ES-I3 (cell line): ENCODE results near the gene EZR.
A peak's percentile ranks its signal among the peaks of the same experiment; 100 is the strongest.

ENCODE experiments used
- H3K36me3 ChIP-seq: 2 replicates; pipeline ENCODE4 v1.6.1; 2013; ENCODE audit warnings: mild to moderate bottlenecking, low read length, control low read depth, moderate library complexity; ENCODE audit not compliant: insufficient read depth
- H3K4me1 ChIP-seq: 2 replicates; pipeline ENCODE4 v1.6.1; 2013; ENCODE audit warnings: mild to moderate bottlenecking, control low read depth, low read length; ENCODE audit not compliant: insufficient read depth
- H3K9ac ChIP-seq: 2 replicates; pipeline ENCODE4 v1.6.1; 2013; ENCODE audit warnings: low read depth, mild to moderate bottlenecking, low read length, moderate library complexity
- H3K9me3 ChIP-seq: 2 replicates; pipeline ENCODE4 v1.6.1; 2013; ENCODE audit warnings: mild to moderate bottlenecking, low read length, moderate library complexity; ENCODE audit not compliant: control insufficient read depth, insufficient read depth

EZR gene

DNA sequence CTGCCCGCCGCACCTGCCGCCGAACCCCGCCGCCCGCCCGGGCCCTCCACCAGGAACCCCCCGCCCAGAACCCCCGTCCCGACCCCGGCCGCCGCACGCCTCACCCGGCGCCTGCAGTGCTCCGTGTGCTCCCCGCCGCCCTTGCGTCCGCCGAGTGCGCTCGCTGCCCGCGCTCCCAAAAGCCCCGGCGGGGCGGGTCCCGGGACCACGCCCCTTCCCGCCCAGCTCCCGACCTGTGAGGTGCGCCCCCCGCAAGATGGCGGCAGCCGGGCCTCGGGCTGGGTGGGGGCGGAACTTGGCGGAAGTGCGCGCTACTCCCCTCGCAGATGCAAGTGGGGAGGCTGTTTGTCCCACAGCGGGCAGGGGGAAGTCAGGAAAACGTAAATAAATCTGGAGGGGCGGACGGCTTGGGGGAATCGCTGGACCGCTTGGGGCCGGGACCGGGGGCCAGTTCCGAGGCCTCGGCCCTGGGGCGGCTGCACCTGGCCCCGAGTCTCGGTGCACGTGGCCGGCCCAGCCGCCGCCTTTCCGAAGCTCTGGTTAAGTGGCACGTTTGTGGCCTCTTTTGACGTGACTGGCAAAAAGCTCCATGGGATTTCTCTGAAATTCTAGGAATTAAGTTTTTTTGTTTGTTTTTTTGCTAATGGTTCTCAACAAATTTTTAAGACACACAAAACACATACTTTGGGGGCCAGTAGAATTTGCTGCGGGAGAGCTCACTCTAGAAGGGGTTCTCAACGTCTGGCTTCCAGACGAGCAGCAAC is at the start of gene EZR:
TSS of gene EZR (minus strand) at position 156 of the 764 bp plus-strand sequence. CDS start 1,275 bp downstream, outside the sequence.
- Histone ChIP-seq H3K9me3 (no peaks in the 10 kb centered on the region; the same call in 1 of the 2 replicates), H3K9ac (peak within 1 kb of the TSS; percentile 99), H3K4me1 (peaks cover 24% of the 10 kb centered on the region), H3K36me3 (peaks cover 10% of the 10 kb centered on the region; the same call in 1 of the 2 replicates)

DNA sequence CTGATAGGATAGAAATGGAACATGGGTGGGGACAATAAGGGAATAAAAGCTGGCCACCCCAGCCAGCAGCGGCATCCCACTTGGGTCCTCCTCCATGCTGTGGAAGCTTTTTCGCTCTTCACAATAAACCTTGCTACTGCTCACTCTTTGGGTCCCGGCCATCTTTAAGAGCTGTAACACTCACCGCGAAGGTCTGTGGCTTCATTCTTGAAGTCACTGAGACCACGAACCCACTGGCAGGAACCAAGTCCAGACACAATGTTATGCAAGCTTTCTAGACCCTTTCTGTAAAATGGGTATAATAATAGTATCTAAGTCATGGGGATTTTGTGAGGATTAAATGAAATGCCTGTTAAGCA is 48.9 kb upstream of the EZR start:
- Histone ChIP-seq H3K9me3 (no peaks in the 10 kb centered on the region), H3K4me1 (peaks cover 30% of the 10 kb centered on the region), H3K36me3 (no peaks in the 10 kb centered on the region), H3K9ac (no peak overlapping the region)

DNA sequence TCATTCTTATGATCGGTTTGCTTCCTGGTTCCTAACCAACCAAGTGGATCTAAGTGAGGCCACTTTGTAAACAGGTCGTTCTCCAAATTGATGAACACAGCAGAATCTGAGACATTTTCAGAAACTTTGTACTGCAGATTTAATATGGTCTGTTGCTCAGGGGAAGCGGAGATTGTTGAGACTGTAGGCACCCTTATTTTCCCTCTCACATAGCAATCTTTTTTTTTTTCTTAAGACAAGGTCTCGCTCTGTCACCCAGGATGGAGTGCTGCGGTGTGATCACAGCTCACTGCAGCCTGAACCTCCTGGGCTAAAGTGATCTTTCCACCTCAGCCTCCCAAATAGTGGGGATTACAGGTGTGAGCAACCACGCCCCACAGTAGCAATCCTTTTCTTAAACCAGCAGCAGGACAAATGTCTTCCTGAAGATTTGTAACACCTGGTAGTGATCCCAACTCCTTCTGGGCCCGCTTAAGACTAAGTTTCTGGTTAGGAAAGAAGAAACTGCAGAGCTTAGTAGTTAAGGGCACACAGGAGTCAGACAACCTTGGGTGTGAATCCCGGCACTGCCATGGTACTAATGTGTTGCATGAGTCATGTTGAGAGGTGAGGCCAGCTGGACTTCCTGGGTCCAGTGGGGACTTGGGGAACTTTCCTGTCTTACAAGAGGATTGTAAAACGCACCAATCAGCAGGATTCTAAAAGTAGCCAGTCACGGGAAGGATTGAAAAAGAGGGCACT is 48.4 kb upstream of the EZR start:
- Histone ChIP-seq H3K9me3 (no peaks in the 10 kb centered on the region), H3K9ac (no peak overlapping the region), H3K4me1 (peaks cover 30% of the 10 kb centered on the region), H3K36me3 (no peaks in the 10 kb centered on the region)

DNA sequence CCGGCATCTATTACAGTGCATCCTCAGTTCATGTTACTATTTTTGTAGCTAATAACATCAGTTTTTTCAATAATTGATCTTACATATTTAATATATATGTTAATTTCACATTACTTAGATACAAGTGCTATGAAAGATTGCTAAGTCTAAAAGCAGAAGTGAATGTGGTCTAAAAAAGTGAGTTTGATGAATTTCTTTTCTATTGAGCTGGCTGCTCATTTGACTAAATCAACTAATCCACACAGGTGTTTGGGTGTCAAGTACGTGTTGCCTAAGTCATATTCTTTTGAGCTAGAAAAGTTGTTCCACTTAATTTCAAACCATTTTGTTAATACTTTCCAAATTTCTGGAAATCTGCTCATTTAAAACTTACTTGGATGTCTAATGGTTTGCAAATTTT is 46.6 kb upstream of the EZR start:
- H3K9ac ChIP-seq, result no peak overlapping the region
- no peaks in the 10 kb centered on the region for H3K36me3 ChIP-seq
- H3K9me3 ChIP-seq, result no peaks in the 10 kb centered on the region
- peaks cover 30% of the 10 kb centered on the region for H3K4me1 ChIP-seq

DNA sequence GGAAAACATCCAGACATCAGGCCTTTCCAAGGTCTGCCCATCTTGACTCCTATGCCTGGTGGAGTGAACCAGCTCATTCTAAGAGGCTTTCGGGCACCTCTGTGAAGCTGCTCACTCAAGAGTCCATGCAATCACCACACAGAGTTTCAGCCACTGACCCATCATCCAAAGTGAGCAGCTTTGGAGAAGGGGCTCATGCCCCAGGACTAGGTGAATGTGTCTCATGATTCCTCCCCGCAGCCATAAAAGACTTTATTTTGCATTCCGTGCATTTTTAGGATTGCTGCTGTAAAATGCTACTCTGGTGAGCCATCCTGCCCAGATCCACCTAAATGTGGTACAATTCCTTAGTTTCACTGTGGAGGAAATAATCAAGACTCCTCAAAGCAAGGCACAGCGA is 44.5 kb upstream of the EZR start:
- no peak overlapping the region for H3K9ac ChIP-seq
- no peaks in the 10 kb centered on the region for H3K36me3 ChIP-seq
- H3K9me3 ChIP-seq, result no peaks in the 10 kb centered on the region
- peaks cover 26% of the 10 kb centered on the region for H3K4me1 ChIP-seq

DNA sequence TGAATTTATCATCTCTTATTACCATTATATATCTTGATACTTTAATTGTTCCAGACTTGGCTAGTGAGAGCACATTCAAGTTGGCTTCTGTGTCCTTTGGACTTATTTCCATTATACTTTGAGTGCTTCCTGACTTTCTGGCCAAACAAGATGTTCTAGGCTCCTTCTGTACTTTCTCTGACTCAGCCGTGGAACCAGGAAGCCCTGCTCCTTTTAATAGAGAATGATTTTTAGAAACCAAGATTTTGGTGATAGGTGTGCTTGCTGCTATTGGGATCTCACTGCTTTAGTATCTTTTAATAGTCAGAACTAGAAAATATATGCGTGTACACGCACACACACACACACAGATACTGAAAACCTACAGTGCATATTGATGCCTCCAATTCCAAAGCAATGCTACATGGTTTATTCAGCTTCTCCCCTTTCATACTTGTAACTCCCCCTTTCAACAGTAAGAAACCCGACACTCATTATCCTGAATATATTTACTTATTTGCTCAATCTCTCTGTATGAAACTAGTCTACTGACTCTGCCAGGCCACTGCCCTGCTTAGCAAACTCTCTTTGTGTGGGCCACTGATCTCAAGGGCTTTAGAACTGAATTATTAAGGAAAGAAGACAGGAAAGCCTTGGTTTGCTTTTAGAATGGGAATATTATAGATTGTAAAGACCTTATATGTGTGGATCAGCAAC is 42.7 kb upstream of the EZR start:
- H3K9me3 ChIP-seq, result no peaks in the 10 kb centered on the region
- peaks cover 19% of the 10 kb centered on the region for H3K4me1 ChIP-seq
- no peak overlapping the region for H3K9ac ChIP-seq
- H3K36me3 ChIP-seq, result no peaks in the 10 kb centered on the region

DNA sequence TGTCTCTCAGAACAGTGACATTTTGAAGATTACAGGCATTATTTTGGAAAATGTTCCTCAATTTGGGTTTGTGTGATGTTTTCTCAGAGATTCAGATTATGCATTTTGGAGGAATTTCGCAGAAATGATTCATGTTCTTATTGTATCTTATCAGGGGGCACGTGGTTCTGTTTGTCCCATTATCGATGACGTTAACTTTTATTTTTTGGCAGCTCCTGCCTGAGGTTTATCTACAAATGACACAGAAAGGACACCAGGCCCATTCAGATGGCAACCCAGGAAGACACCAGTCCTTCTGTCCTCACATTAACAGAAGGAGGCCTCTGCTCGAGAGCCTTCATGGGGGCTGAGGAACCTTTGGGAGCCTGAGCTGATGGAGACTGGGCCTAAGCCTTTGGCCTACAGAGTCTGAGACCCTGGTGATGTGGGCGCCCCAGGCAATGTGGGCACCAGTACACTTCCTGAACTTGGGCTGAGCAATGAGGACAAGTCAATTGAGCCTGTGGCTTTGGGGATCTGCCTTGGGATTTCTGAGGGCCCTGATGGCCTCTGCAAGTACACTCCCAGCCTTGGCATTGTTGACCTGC is 41.2 kb upstream of the EZR start:
- no peak overlapping the region for H3K9ac ChIP-seq
- H3K36me3 ChIP-seq, result no peaks in the 10 kb centered on the region
- H3K9me3 ChIP-seq, result no peaks in the 10 kb centered on the region
- peaks cover 17% of the 10 kb centered on the region for H3K4me1 ChIP-seq

DNA sequence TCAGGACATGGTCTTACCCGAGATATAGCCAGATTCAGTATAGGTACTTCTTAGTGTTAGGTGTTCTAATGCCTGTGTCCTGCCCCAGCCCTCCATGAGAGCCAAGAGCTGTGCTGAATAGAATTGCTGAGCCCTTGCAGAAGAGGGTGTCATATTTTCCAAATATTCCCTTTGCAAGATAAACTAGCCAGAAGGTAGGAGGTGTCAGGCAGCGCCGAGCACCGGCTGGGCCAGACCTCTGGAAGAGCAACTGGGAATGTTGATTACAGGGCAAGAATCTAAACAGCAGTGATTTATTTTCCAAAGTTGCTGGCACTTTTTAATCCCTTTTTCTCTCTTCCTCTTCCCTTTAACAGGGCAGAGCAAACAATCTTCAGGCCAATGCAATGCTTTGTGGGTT is 37.1 kb upstream of the EZR start:
- Histone ChIP-seq H3K4me1 (peaks cover 23% of the 10 kb centered on the region), H3K9me3 (no peaks in the 10 kb centered on the region), H3K9ac (no peak overlapping the region)

DNA sequence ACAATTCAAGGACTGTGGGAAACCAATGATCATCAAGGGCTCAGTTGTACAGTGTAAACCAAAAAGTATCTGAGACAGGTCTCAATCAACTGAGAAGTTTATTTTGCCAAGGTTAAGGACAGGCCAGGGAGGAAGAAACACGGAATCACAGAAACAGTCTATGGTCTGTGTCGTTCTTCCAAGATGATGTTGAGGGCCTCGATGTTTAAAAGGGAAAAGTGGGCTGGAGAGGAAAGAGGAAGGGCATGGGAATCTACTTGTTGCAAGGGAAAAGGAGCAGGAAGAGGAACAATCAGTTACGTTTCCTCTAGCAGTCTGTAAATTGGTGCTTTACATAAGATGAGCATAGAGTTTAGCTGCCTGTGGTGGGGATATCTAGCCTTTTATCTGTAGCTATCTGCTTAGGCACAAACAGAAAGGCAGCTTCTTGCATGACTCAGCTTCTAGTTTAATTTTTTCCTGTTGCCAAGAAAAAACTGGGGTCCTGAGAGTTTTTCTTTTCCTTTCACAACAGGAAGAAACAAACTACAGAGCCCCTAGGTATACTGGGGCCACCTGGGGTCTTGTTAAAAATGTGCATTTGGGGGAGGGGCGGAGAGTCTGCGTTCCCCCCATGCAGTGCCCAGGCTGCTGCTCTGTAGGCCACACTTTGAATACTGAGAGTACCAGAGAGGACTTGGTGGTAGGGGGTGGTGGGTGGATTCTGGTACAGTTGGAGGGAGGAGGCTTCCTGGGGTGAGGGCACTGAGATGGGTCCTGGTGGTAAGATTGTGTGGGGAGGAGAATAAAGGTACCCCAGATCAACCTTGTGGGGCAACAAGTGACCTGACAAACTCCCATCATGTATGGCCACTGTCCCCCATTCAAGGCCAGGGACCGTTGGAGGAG is 35.3 kb upstream of the EZR start:
- Histone ChIP-seq H3K4me1 (peaks cover 38% of the 10 kb centered on the region), H3K9me3 (no peaks in the 10 kb centered on the region), H3K9ac (peak overlapping the region; percentile 41), H3K36me3 (no peaks in the 10 kb centered on the region)

More for the DNA sequence above, 37.1 kb upstream of the EZR start:
- H3K36me3 ChIP-seq, result no peaks in the 10 kb centered on the region

DNA sequence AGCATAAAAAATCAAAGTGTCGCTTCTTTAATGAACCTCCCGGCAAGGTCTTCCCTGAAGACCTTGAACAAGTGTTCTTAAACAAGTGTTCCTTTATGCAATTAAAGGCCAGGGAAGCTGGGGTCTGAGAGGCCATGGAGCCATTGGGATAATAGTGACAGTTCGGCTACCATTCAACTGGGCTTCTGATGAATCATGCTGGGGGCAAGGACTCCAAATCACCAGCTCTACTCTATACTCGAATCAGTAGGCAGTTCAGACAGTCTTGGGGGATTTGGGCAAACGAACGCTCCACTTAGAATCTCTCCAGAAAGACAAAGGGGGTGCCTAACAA is 34.7 kb upstream of the EZR start:
- Histone ChIP-seq H3K9me3 (no peaks in the 10 kb centered on the region), H3K4me1 (peaks cover 40% of the 10 kb centered on the region), H3K36me3 (no peaks in the 10 kb centered on the region), H3K9ac (peak overlapping the region; percentile 41)

DNA sequence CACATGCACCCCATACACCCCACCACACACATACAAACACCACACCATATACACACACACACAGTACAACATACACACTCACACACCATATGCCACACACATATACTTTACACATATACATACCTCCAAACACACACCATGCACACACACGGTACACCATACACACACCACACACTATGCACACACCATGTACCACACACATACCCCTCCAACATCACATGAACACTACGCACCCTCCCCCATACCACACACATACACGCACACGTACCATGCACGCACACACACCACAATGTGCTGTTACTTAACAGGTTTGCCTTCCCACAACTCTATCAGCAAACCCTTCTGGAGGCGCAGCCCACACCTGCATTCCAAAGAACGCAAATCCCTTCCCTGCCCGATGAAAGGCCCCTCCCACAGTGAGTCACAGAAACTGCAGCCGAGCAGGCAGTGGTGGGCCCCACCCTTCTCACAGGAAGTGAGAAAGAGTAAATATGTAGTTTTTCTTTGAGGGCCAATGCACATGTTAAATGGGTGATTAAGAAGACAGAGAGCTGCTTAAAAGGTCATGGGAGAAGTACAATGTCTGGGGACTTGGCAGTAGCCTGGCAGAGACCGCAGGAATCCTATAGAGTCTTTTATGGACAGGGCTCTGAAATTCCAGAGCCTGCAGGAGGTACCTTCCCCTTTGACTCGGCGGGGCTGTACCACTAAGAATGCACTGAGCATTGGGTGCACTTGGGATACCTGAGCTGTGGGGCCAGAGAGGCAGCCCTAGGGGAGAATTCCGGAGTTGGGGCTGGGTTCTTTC is 34.1 kb upstream of the EZR start:
- H3K36me3 ChIP-seq, result no peaks in the 10 kb centered on the region
- peaks cover 40% of the 10 kb centered on the region for H3K4me1 ChIP-seq
- peak overlapping the region; percentile 42 for H3K9ac ChIP-seq
- H3K9me3 ChIP-seq, result no peaks in the 10 kb centered on the region

DNA sequence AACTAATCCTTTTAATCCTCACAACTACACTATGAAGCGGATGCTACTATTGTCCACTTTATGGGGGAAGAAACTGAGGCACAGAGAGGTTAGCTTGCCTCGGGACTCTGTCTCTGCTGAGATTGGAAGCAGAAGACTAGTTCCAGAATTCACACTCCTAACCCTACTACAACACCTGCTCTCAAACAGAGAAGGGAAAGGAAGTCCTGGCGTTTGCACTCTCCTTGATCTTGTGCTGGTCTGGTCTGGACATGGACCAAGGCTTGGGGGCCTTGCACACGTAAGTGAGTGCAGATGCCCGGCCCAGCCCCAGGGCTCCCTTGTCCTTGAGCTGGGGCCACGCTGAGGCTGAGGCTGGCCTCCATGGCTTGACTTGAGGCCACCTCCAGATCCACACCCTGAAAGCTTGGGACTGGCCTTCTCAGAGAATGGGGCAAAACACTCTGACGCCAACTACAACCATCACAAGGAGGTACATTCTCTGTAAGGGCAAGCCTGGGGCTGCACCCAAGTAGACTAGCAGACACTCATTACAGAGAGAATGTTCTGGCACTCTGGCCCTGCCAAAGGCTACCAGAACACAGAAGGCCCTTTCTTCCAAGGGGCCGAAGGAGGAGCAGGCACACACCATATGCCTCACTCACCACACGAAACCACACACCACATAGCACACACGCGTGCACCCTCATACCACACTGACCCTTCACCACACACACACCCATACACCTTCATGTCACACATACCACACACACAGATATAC is 33.3 kb upstream of the EZR start:
- Histone ChIP-seq H3K9me3 (no peaks in the 10 kb centered on the region), H3K36me3 (no peaks in the 10 kb centered on the region), H3K4me1 (peaks cover 40% of the 10 kb centered on the region), H3K9ac (peak overlapping the region; percentile 42)

DNA sequence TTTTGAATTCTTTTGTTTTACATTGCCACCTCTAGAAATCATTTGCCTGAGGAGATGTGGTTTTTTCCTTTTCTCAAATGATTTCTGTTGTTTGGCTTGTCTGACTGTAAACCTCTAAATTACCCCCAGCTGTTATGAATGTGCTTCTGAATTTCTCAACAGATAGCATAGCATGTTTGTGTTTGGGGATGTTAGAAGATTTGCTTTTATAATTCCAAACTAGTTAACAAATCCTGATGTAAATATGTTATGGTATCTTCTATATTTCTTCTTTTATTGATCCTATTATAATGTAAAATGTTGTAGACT is 31.6 kb upstream of the EZR start:
- H3K36me3 ChIP-seq, result no peaks in the 10 kb centered on the region
- H3K4me1 ChIP-seq, result peaks cover 46% of the 10 kb centered on the region
- H3K9me3 ChIP-seq, result no peaks in the 10 kb centered on the region
- H3K9ac ChIP-seq, result no peak overlapping the region
